GM21825 (cell line): ENCODE measurements around the gene CAMSAP1.

Experiments
- ATAC-seq: cut with Tn5 transposase; IDR thresholded peaks from one replicate; pipeline ENCODE4 v1.9.1; 2021; ENCODE audit warnings: mild to moderate bottlenecking, moderate library complexity; ENCODE audit not compliant: unreplicated experiment

The CAMSAP1 gene

GRCh38 chr9:135778421-135778820 is 128.9 kb downstream of the CAMSAP1 start:
- ATAC-seq = no peak

GRCh38 chr9:135777623-135778177 is 129.6 kb downstream of the CAMSAP1 start:
- no peak for ATAC-seq

- ATAC-seq = no peak
These were observed 130.3 kb downstream of the CAMSAP1 start for GRCh38 chr9:135776893-135777622.

GRCh38 chr9:135775911-135776310 is 131.4 kb downstream of the CAMSAP1 start:
- no peak for ATAC-seq

GRCh38 chr9:135774794-135775525 is 132.4 kb downstream of the CAMSAP1 start:
- no peak for ATAC-seq

- no peak for ATAC-seq
These were observed 133.1 kb downstream of the CAMSAP1 start for GRCh38 chr9:135774239-135774747.

GRCh38 chr9:135773530-135774238 is 133.7 kb downstream of the CAMSAP1 start:
- no peak for ATAC-seq

GRCh38 chr9:135772702-135773493 is 134.4 kb downstream of the CAMSAP1 start:
- ATAC-seq = no peak

GRCh38 chr9:135772056-135772646 is 135.2 kb downstream of the CAMSAP1 start:
- ATAC-seq = no peak

GRCh38 chr9:135771401-135772051 is 135.8 kb downstream of the CAMSAP1 start:
- ATAC-seq = no peak

- no peak for ATAC-seq
These were observed 136.6 kb downstream of the CAMSAP1 start for GRCh38 chr9:135770771-135771170.

- ATAC-seq = no peak
These were observed 137.2 kb downstream of the CAMSAP1 start for GRCh38 chr9:135770203-135770535.

- ATAC-seq = no peak
These were observed 137.7 kb downstream of the CAMSAP1 start for GRCh38 chr9:135769489-135770202.

- no peak for ATAC-seq
These were observed 138.7 kb downstream of the CAMSAP1 start for GRCh38 chr9:135768516-135769218.

GRCh38 chr9:135766707-135767106 is 140.6 kb downstream of the CAMSAP1 start:
- ATAC-seq = no peak

GRCh38 chr9:135766251-135766650 is 141.1 kb downstream of the CAMSAP1 start:
- ATAC-seq = no peak

- ATAC-seq = no peak
These were observed 141.9 kb downstream of the CAMSAP1 start for GRCh38 chr9:135765416-135765815.

GRCh38 chr9:135764731-135765130 is 142.6 kb downstream of the CAMSAP1 start:
- ATAC-seq = no peak
